Natural killer cell treated with Interleukin-12 subunit alpha and Interleukin-12 subunit beta and Interleukin-15 and Interleukin-18, amount 100 ng/mL, for 72 hours (primary cell): ENCODE measurements around the gene SLC15A2. TPM values are rescaled to one million over a fixed set of nuclear protein-coding genes. Genes with fewer than 3 reads are reported as not detected.
A peak's percentile ranks its signal among the peaks of the same experiment; 100 is the strongest.
"Not testable (repeated sequence)": the region's sequence is repeated elsewhere in the genome, so short reads cannot be mapped to it uniquely, and the experiment has no call there.

Source experiments
- ATAC-seq, 2 donors: fragments of 150-1000 bp; cut with Tn5 transposase in 1 of 2; sonication (Bioruptor Pico), chemical (Tn5 transposase) in 1 of 2; 2 replicates each; pipeline ENCODE4 v1.10.0; 2021
- DNase-seq: peaks from one replicate; pipeline ENCODE4 v3.0.0; 2022; ENCODE audit warnings: low spot score
- H3K27ac Mint-ChIP-seq, 2 donors: 1 replicate in 1 of 2; 2 replicates in 1 of 2; pipeline ENCODE4 v1.8.0; 2022; ENCODE audit warnings: mixed read lengths in 2 of 2, mild to moderate bottlenecking in 1 of 2, moderate library complexity in 1 of 2
- H3K27me3 Mint-ChIP-seq, 2 donors: 1 replicate in 1 of 2; 2 replicates in 1 of 2; pipeline ENCODE4 v1.8.0; 2022; ENCODE audit warnings: mixed read lengths in 2 of 2
- H3K36me3 Mint-ChIP-seq: one replicate; pipeline ENCODE4 v1.8.0; 2022; ENCODE audit warnings: mixed read lengths
- H3K4me1 Mint-ChIP-seq, 2 donors: 1 replicate in 1 of 2; 2 replicates in 1 of 2; pipeline ENCODE4 v1.8.0; 2022; ENCODE audit warnings: low read depth in 2 of 2, mixed read lengths in 2 of 2, mild to moderate bottlenecking in 1 of 2
- H3K4me3 Mint-ChIP-seq: one replicate; pipeline ENCODE4 v1.8.0; 2022; ENCODE audit warnings: mixed read lengths
- H3K9me3 Mint-ChIP-seq: 2 replicates; pipeline ENCODE4 v1.8.0; 2022; ENCODE audit warnings: mixed read lengths
- total RNA-seq, 2 donors: library from RNA; stranded (reverse); gene quantifications; one replicate each; pipeline ENCODE4 v1.2.3, GENCODE V29; 2022

SLC15A2 gene, protein sequence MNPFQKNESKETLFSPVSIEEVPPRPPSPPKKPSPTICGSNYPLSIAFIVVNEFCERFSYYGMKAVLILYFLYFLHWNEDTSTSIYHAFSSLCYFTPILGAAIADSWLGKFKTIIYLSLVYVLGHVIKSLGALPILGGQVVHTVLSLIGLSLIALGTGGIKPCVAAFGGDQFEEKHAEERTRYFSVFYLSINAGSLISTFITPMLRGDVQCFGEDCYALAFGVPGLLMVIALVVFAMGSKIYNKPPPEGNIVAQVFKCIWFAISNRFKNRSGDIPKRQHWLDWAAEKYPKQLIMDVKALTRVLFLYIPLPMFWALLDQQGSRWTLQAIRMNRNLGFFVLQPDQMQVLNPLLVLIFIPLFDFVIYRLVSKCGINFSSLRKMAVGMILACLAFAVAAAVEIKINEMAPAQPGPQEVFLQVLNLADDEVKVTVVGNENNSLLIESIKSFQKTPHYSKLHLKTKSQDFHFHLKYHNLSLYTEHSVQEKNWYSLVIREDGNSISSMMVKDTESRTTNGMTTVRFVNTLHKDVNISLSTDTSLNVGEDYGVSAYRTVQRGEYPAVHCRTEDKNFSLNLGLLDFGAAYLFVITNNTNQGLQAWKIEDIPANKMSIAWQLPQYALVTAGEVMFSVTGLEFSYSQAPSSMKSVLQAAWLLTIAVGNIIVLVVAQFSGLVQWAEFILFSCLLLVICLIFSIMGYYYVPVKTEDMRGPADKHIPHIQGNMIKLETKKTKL
- total RNA-seq = 1 to 10 TPM in 1 of 2 donors, under 1 TPM in 1; 0.43 to 5.3 TPM

- no peak within 1 kb of the TSS for H3K4me3 Mint-ChIP-seq
- no peaks in the 10 kb centered on the region for H3K27me3 Mint-ChIP-seq
- DNase-seq = no peak
- H3K9me3 Mint-ChIP-seq = no peaks in the 10 kb centered on the region
- no peak for ATAC-seq
- H3K36me3 Mint-ChIP-seq = no peaks in the 10 kb centered on the region
- no peaks in the 10 kb centered on the region for H3K4me1 Mint-ChIP-seq
- H3K27ac Mint-ChIP-seq = no peak within 1 kb of the TSS
Observed at GRCh38 chr3:121894301-121894990, at the start of gene SLC15A2. SLC15A2 (plus strand) TSS chr3:121894401; CDS start chr3:121894477, 76 bp downstream.

DNA sequence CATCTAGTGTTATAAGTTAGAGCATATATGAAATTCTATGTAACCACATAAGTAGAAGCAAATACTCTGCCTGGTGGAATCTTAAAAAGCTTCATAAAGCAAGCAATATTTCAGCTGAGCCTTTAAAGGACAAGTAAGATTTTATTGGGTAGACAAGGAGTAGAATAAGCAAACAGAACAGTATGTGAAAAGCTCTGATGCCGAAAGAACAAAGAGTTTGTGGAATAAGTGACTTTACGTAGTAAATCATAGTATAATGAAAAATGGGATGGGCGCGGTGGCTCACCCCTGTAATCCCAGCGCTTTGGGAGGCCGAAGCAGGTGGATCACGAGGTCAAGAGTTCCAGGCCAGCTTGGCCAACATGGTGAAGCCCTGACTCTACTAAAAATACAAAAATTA, 49.3 kb upstream of the SLC15A2 start:
- H3K27ac Mint-ChIP-seq = no peak overlapping the region
- H3K9me3 Mint-ChIP-seq = no peaks in the 10 kb centered on the region
- no peak for ATAC-seq
- no peak for DNase-seq
- peaks cover 0 to 2% of the 10 kb centered on the region in 2 donors for H3K4me1 Mint-ChIP-seq
- H3K36me3 Mint-ChIP-seq = peaks cover 4% of the 10 kb centered on the region
- H3K27me3 Mint-ChIP-seq = peaks cover 0 to 2% of the 10 kb centered on the region in 2 donors
- H3K4me3 Mint-ChIP-seq = no peak overlapping the region

DNA sequence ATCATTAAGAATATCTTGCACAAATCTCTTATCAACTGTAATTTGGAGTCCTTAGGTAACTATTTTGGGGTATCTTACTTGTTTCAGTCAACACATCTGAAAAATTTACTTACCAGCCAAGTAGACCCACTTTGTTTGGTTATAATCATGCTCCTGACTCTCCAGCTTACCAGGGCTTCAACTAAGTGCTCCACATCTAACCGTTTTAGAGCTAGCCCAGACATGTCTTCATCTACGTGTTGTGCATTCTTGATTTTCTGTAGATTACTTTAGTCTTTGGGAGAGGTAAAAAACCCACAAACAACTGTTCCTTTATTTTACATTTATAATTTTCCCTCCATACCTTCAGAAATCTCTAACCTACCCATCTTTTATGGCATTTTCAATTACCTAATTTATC, 41.9 kb upstream of the SLC15A2 start:
- H3K9me3 Mint-ChIP-seq = no peaks in the 10 kb centered on the region
- H3K27me3 Mint-ChIP-seq = no peaks in the 10 kb centered on the region
- DNase-seq = no peak
- no peaks in the 10 kb centered on the region for H3K36me3 Mint-ChIP-seq
- H3K4me3 Mint-ChIP-seq = no peak overlapping the region
- H3K27ac Mint-ChIP-seq = no peak overlapping the region
- no peak for ATAC-seq
- H3K4me1 Mint-ChIP-seq = no peaks in the 10 kb centered on the region

DNA sequence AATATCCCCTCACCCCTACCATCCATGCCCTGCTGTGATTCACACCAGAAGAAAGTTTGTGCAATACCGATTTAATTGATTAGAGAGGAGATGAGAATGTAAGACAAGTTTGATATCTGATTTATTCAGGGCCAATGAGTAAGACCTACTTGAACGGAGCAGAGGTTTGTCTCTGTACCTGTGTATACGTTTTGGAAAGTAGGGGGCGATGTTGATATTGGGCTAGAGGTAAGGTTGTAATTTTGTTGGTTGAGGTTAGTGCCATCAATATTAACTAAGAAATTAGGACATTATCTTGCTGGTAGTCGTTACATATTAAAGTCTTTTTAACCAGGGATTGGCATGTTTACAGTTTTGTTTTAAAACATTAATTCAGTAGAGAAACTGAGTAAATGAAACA, 38.6 kb upstream of the SLC15A2 start:
- Mint-ChIP-seq H3K9me3 (no peaks in the 10 kb centered on the region), H3K4me3 (no peak overlapping the region), H3K4me1 (no peaks in the 10 kb centered on the region), H3K27ac (no peak overlapping the region), H3K36me3 (no peaks in the 10 kb centered on the region), H3K27me3 (no peaks in the 10 kb centered on the region)
- ATAC-seq (no peak), DNase-seq (no peak)

GRCh38 chr3:121857778-121858177, 36.4 kb upstream of the SLC15A2 start:
- not testable (repeated sequence) for H3K36me3 Mint-ChIP-seq, ATAC-seq, H3K27ac Mint-ChIP-seq, H3K27me3 Mint-ChIP-seq, H3K4me1 Mint-ChIP-seq, H3K9me3 Mint-ChIP-seq, DNase-seq, H3K4me3 Mint-ChIP-seq

DNA sequence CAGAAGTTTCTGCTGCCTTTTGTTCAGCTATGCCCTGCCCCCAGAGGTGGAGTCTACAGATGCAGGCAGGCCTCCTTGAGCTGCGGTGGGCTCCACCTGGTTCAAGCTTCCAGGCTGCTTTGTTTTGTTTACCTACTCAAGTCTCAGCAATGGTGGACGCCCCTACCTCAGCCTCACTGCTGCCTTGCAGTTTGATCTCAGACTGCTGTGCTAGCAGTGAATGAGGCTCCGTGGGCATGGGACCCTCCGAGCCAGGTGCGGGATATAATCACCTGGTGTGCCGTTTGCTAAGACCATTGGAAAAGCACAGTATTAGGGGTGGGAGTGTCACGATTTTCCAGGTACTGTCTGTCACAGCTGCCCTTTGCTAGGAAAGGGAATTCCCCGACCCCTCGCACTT, 31.0 kb upstream of the SLC15A2 start:
- not testable (repeated sequence) for H3K27ac Mint-ChIP-seq, H3K4me3 Mint-ChIP-seq, H3K4me1 Mint-ChIP-seq, H3K9me3 Mint-ChIP-seq, H3K36me3 Mint-ChIP-seq, DNase-seq, H3K27me3 Mint-ChIP-seq, ATAC-seq

DNA sequence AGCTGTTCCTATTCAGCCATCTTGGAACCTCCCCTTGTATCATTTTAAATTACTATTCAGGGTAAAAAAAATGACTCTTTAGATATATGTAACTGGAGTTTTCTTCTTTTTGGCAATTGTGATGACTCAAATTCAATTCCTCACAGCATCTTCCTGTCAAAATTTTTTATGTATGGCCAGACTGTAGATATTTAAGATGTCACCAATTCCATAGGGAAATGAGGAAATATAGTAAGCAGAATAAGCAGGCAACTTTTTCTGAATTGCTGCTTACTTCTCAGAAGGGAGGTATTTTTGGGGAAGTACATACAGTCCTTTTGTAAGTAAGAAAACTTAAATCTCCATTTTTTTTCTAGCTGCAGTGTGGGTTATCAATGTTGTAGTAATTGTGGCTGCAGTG, 30.4 kb upstream of the SLC15A2 start:
- Mint-ChIP-seq H3K4me1 (no peaks in the 10 kb centered on the region), H3K27ac (no peak overlapping the region), H3K27me3 (no peaks in the 10 kb centered on the region), H3K4me3 (no peak overlapping the region), H3K36me3 (no peaks in the 10 kb centered on the region), H3K9me3 (peaks cover 3% of the 10 kb centered on the region)
- ATAC-seq = no peak
- no peak for DNase-seq

DNA sequence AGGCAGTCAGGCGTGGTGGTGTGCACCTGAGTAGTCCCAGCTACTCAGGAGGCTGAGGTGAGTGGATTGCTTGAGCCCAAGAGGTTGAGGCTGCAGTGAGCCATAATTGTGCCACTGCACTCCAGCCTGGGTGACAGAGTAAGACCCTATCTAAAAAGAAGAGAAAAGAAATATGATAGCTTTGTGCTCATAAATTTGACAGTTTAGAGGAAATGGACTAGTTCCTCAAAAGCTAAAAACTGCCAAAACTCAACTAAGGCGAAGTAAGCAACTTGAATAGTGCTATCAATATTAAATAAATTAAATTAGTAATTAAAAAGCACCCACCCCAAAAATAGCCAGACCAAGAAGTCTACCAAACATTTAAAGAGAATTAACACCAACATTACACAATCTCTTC, 24.5 kb upstream of the SLC15A2 start:
- no peak for DNase-seq
- no peaks in the 10 kb centered on the region for H3K4me1 Mint-ChIP-seq
- H3K9me3 Mint-ChIP-seq = no peaks in the 10 kb centered on the region
- no peak overlapping the region for H3K27ac Mint-ChIP-seq
- no peaks in the 10 kb centered on the region for H3K27me3 Mint-ChIP-seq
- H3K4me3 Mint-ChIP-seq = no peak overlapping the region
- ATAC-seq = no peak
- peaks cover 7% of the 10 kb centered on the region for H3K36me3 Mint-ChIP-seq

DNA sequence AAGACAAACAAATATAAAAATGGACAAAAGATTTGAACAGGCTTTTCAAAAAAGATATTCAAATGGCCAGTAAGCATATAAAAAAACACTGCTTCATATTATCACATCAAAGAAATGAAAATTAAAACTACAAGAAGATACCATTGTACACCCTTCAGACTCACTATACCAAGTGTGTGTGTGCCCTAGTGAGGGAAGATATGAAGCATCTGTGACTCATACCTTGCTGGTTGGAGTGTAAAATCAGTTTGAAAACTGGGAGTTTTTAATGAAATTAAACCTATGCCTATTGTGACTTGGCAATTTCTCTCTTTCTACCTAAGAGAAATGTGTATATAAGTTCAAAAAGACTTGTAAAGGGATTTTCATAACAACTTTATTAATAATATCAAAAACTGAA, 23.5 kb upstream of the SLC15A2 start:
- no peak for ATAC-seq
- Mint-ChIP-seq H3K4me3 (no peak overlapping the region), H3K27ac (no peak overlapping the region), H3K27me3 (no peaks in the 10 kb centered on the region), H3K36me3 (peaks cover 7% of the 10 kb centered on the region), H3K9me3 (no peaks in the 10 kb centered on the region), H3K4me1 (no peaks in the 10 kb centered on the region)
- DNase-seq = no peak

GRCh38 chr3:121871430-121871829, 22.8 kb upstream of the SLC15A2 start:
- H3K36me3 Mint-ChIP-seq = peaks cover 7% of the 10 kb centered on the region

GRCh38 chr3:121878411-121878810, 15.8 kb upstream of the SLC15A2 start:
- Mint-ChIP-seq H3K36me3 (peaks cover under 1% of the 10 kb centered on the region), H3K4me3 (no peak overlapping the region), H3K9me3 (no peaks in the 10 kb centered on the region), H3K27me3 (no peaks in the 10 kb centered on the region), H3K4me1 (no peaks in the 10 kb centered on the region), H3K27ac (no peak overlapping the region)
- no peak for DNase-seq
- no peak for ATAC-seq

More at GRCh38 chr3:121871430-121871829, 22.8 kb upstream of the SLC15A2 start:
- H3K4me3 Mint-ChIP-seq = no peak overlapping the region
- DNase-seq = no peak
- no peaks in the 10 kb centered on the region for H3K9me3 Mint-ChIP-seq
- no peaks in the 10 kb centered on the region for H3K4me1 Mint-ChIP-seq
- no peaks in the 10 kb centered on the region for H3K27me3 Mint-ChIP-seq
- no peak for ATAC-seq
- no peak overlapping the region for H3K27ac Mint-ChIP-seq

GRCh38 chr3:121883507-121883906, 10.7 kb upstream of the SLC15A2 start:
- ATAC-seq = peak in 1 of 2 donors; percentile 62
- no peaks in the 10 kb centered on the region for H3K36me3 Mint-ChIP-seq
- no peak for DNase-seq
- H3K4me3 Mint-ChIP-seq = no peak overlapping the region
- no peaks in the 10 kb centered on the region for H3K4me1 Mint-ChIP-seq
- H3K27ac Mint-ChIP-seq = no peak overlapping the region
- no peaks in the 10 kb centered on the region for H3K27me3 Mint-ChIP-seq
- no peaks in the 10 kb centered on the region for H3K9me3 Mint-ChIP-seq

- Mint-ChIP-seq H3K36me3 (no peaks in the 10 kb centered on the region), H3K27ac (no peak overlapping the region), H3K4me1 (no peaks in the 10 kb centered on the region), H3K4me3 (no peak overlapping the region), H3K9me3 (no peaks in the 10 kb centered on the region), H3K27me3 (no peaks in the 10 kb centered on the region)
- no peak for ATAC-seq
- no peak for DNase-seq
Observed at GRCh38 chr3:121885386-121885785, 8.8 kb upstream of the SLC15A2 start.

GRCh38 chr3:121895121-121895520, 920 bp downstream of the SLC15A2 start:
- no peak for ATAC-seq
- Mint-ChIP-seq H3K27me3 (no peaks in the 10 kb centered on the region), H3K36me3 (no peaks in the 10 kb centered on the region), H3K9me3 (no peaks in the 10 kb centered on the region), H3K4me3 (no peak overlapping the region), H3K27ac (no peak overlapping the region), H3K4me1 (no peaks in the 10 kb centered on the region)
- no peak for DNase-seq
